HG03460 (cell line): ENCODE measurements around the gene WNT16.

Experiments
- ATAC-seq: cut with Tn5 transposase; IDR thresholded peaks from one replicate; pipeline ENCODE4 v1.9.1; 2021; ENCODE audit not compliant: unreplicated experiment

Gene WNT16

DNA sequence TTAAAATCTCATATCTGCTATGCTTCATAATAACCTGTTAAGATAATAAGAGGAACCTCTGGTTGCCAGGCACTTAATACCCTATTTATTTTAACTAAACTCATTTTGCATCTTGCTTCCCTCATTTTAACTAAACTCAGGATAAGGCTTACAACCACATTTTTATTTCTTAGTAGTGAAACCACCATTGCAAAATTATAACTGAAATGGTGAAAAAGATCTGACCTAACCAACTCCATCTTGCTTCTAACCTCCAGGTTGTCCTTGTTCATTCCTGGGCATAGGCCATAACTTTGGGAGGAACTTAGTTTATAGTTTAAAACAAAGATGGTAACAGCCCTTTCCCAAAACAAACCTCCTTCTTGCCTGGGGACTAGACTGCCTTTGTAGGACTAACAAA is 61.3 kb downstream of the WNT16 start:
- ATAC-seq: no peak

DNA sequence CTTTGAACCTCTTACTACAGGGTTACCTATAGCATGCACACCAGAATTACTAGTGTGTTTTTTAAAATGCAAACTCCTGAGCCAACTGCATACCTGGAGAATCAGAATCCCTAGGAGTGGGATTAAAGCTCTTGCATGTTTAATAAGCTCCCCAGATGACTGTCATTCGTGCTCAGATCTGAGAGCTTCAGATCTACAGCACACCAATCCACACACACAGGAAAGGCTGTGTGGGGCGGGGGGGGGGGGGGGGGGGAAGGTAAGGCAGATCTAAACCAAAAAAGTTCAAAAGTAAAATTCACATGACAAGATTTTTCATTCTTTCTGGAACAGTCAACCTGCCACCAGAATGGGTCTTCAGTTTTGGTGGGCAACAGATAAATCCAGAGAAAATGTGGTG is 61.8 kb downstream of the WNT16 start:
- no peak for ATAC-seq
